Upper lobe of right lung (tissue), 1 donor: ENCODE results near the gene FAM222B. TPM values are rescaled to one million over a fixed set of nuclear protein-coding genes. Genes with fewer than 3 reads are reported as not detected.

Source experiments
- ATAC-seq: fragments of 200-7000 bp; cut with Tn5 transposase; one replicate; pipeline ENCODE4 v1.9.1; 2020; ENCODE audit warnings: mild to moderate bottlenecking, moderate library complexity
- DNase-seq: peaks from one replicate; pipeline ENCODE4 v3.0.0-alpha.2; 2020
- H3K27ac ChIP-seq: fragments of 200-600 bp; one replicate; pipeline ENCODE4 v1.8.0; 2022
- H3K27me3 ChIP-seq: fragments of 200-600 bp; one replicate; pipeline ENCODE4 v1.8.0; 2022; ENCODE audit warnings: mild to moderate bottlenecking
- H3K36me3 ChIP-seq: fragments of 200-600 bp; one replicate; pipeline ENCODE4 v1.8.0; 2022
- H3K4me1 ChIP-seq: fragments of 200-600 bp; one replicate; pipeline ENCODE4 v1.8.0; 2022
- H3K4me3 ChIP-seq: fragments of 200-600 bp; one replicate; pipeline ENCODE4 v1.8.0; 2022; ENCODE audit warnings: mild to moderate bottlenecking
- H3K9me3 ChIP-seq: fragments of 200-600 bp; one replicate; pipeline ENCODE4 v1.8.0; 2022
- intact Hi-C: fragments of 100-400 bp; cut with DNase I; formaldehyde crosslinking; loops from one replicate; pipeline ENCODE4 v1.11.0; 2022
- total RNA-seq: library from RNA; stranded (reverse); fragmentation: NEBNext Ultra II Directional; extraction: Animal tissue kit (Norgen Biotek cat#: 25700); gene quantifications from one replicate; pipeline ENCODE4 v1.2.1, GENCODE V29; 2021
- TF ChIP-seq, protein P1 (sequence below): fragments of 200-600 bp; IDR thresholded peaks from one replicate; pipeline ENCODE4 v1.8.0; 2022; ENCODE audit warnings: antibody characterized with exemption
- donor health status: DM: no; HTN: yes; CAD: no; lungs with severe emphysema.

The FAM222B gene
- total RNA-seq, 1 donor from 2014 or later: 22.2 TPM

- peaks cover 41% of the 10 kb centered on the region for H3K4me1 ChIP-seq
- intact Hi-C loops: no loop called here
Observed at GRCh38 chr17:28743243-28744103, 99.1 kb downstream of the FAM222B start, which contains the start of gene TRAF4. TSS of gene TRAF4 (plus strand) at chr17:28744011. CDS start at chr17:28744113, 102 bp downstream.

GRCh38 chr17:28741358-28742349 is 100.9 kb downstream of the FAM222B start:
- Histone ChIP-seq H3K36me3 (no peaks in the 10 kb centered on the region), H3K27ac (peak overlapping the region; percentile 94), H3K4me3 (no peak overlapping the region), H3K27me3 (no peaks in the 10 kb centered on the region), H3K9me3 (no peaks in the 10 kb centered on the region), H3K4me1 (peaks cover 23% of the 10 kb centered on the region)
- TF ChIP-seq, protein P1, sequence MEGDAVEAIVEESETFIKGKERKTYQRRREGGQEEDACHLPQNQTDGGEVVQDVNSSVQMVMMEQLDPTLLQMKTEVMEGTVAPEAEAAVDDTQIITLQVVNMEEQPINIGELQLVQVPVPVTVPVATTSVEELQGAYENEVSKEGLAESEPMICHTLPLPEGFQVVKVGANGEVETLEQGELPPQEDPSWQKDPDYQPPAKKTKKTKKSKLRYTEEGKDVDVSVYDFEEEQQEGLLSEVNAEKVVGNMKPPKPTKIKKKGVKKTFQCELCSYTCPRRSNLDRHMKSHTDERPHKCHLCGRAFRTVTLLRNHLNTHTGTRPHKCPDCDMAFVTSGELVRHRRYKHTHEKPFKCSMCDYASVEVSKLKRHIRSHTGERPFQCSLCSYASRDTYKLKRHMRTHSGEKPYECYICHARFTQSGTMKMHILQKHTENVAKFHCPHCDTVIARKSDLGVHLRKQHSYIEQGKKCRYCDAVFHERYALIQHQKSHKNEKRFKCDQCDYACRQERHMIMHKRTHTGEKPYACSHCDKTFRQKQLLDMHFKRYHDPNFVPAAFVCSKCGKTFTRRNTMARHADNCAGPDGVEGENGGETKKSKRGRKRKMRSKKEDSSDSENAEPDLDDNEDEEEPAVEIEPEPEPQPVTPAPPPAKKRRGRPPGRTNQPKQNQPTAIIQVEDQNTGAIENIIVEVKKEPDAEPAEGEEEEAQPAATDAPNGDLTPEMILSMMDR: no peak
- DNase-seq (no peak), ATAC-seq (no peak)
- intact Hi-C loops: no loop called here

More at GRCh38 chr17:28743243-28744103, 99.1 kb downstream of the FAM222B start, which contains the start of gene TRAF4:
- TF ChIP-seq, protein P1: no peak
- Histone ChIP-seq H3K27me3 (no peaks in the 10 kb centered on the region), H3K27ac (peak within 1 kb of the TSS; percentile 94), H3K36me3 (peaks cover 11% of the 10 kb centered on the region), H3K4me3 (peak within 1 kb of the TSS; percentile 77), H3K9me3 (no peaks in the 10 kb centered on the region)
- peak; percentile 93 for DNase-seq
- peak; percentile 75 for ATAC-seq

DNA sequence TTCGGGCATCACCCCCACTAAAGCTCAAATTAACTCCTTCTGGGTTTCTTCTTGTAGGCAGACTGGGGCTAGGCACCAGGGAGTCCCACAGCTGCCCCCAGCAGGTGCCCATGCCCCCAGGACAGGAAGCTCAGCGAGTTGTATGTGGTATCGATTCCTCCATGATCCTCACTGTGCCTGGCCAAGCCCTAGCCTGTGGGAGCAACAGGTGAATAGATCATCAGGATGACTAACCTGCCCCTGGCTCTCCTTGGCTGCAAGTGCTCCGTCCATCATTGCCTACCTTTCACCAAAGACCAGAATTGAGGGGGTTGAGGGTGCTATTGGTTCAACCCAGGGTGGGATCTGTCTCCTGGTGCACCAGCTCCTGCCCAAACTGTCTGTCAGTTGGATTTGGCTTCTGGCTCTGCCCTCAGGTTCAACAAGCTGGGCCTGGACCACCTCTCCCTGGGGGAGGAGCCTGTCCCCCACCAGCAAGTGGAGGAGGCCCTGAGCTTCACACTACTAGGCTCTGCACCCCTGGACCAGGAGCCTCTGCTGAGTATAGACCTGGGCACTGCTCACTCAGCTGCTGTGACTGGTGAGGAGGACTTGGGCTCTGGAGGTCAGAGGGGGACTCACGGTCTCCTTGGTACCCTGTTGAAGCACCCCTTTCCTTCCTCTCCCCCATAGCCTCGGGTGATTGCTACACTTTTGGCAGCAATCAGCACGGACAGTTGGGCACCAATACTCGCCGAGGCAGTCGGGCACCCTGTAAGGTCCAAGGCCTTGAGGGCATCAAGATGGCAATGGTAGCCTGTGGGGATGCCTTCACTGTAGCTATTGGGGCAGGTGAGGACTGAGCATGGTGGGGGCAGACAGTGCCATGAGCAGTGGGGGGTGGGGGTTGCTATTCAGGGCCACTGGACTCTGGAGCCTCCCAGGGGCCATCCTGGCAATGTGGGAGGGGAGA is 101.9 kb downstream of the FAM222B start:
- intact Hi-C loops: no loop called here

GRCh38 chr17:28738680-28739384 is 103.8 kb downstream of the FAM222B start:
- intact Hi-C loops: no loop called here
- no peak for ATAC-seq
- DNase-seq: no peak

More for the DNA sequence above, 101.9 kb downstream of the FAM222B start:
- Histone ChIP-seq H3K36me3 (no peaks in the 10 kb centered on the region), H3K27me3 (no peaks in the 10 kb centered on the region), H3K4me3 (no peak overlapping the region), H3K27ac (no peak overlapping the region), H3K9me3 (no peaks in the 10 kb centered on the region), H3K4me1 (peaks cover 15% of the 10 kb centered on the region)
- DNase-seq (no peak), ATAC-seq (no peak)
- TF ChIP-seq, protein P1: no peak

More at GRCh38 chr17:28738680-28739384, 103.8 kb downstream of the FAM222B start:
- H3K4me1 ChIP-seq: peaks cover 13% of the 10 kb centered on the region
- H3K4me3 ChIP-seq: no peak overlapping the region
- no peak overlapping the region for H3K27ac ChIP-seq
- no peaks in the 10 kb centered on the region for H3K36me3 ChIP-seq
- TF ChIP-seq, protein P1: no peak
- no peaks in the 10 kb centered on the region for H3K27me3 ChIP-seq
- no peaks in the 10 kb centered on the region for H3K9me3 ChIP-seq
